ENCODE results near the gene SLC22A6. TPM values are rescaled to one million over a fixed set of nuclear protein-coding genes. Genes with fewer than 3 reads are reported as not detected.

Gene SLC22A6
- total RNA-seq, 1 donor from 2014 or later = not detected

- H3K4me3 ChIP-seq = no peak overlapping the region
- intact Hi-C loops (cut with DNase I) = no loop called here
- no peak for DNase-seq (ENCODE audit: extremely low spot score in 2 of 2)
- no peaks in the 10 kb centered on the region for H3K27me3 ChIP-seq
- TF ChIP-seq POLR2A (IDR thresholded peaks at IDR 0.05) = no peak
- no peak for TF ChIP-seq CTCF (IDR thresholded peaks at IDR 0.05)
- no peak for TF ChIP-seq POLR2AphosphoS5 (IDR thresholded peaks at IDR 0.05; ENCODE audit: insufficient read depth in 1 of 2, low read depth in 1 of 2)
- no peaks in the 10 kb centered on the region for H3K36me3 ChIP-seq
- no peak overlapping the region for H3K27ac ChIP-seq
- no peaks in the 10 kb centered on the region for H3K9me3 ChIP-seq
- no peaks in the 10 kb centered on the region for H3K4me1 ChIP-seq
Measured at GRCh38 chr11:62933750-62934495, 50.8 kb downstream of the SLC22A6 start.

GRCh38 chr11:62933285-62933684 lies 51.5 kb downstream of the SLC22A6 start:
- Histone ChIP-seq H3K36me3 (no peaks in the 10 kb centered on the region), H3K27ac (no peak overlapping the region), H3K4me1 (no peaks in the 10 kb centered on the region), H3K9me3 (no peaks in the 10 kb centered on the region), H3K27me3 (no peaks in the 10 kb centered on the region), H3K4me3 (no peak overlapping the region)
- DNase-seq (ENCODE audit: extremely low spot score in 2 of 2) = no peak
- TF ChIP-seq POLR2A (IDR thresholded peaks at IDR 0.05) (no peak), POLR2AphosphoS5 (IDR thresholded peaks at IDR 0.05; ENCODE audit: insufficient read depth in 1 of 2, low read depth in 1 of 2) (no peak), CTCF (IDR thresholded peaks at IDR 0.05) (no peak)
- intact Hi-C loops (cut with DNase I) = no loop called here

- DNase-seq (ENCODE audit: extremely low spot score in 2 of 2) = no peak
- intact Hi-C loops (cut with DNase I) = no loop called here
- no peak for TF ChIP-seq CTCF (IDR thresholded peaks at IDR 0.05)
- no peak for TF ChIP-seq POLR2A (IDR thresholded peaks at IDR 0.05)
- no peak for TF ChIP-seq POLR2AphosphoS5 (IDR thresholded peaks at IDR 0.05; ENCODE audit: insufficient read depth in 1 of 2, low read depth in 1 of 2)
- Histone ChIP-seq H3K4me1 (peaks cover 3% of the 10 kb centered on the region), H3K36me3 (no peaks in the 10 kb centered on the region), H3K27ac (no peak overlapping the region), H3K27me3 (peaks cover 5% of the 10 kb centered on the region), H3K4me3 (no peak overlapping the region), H3K9me3 (no peaks in the 10 kb centered on the region)
Measured at GRCh38 chr11:62931499-62932278, 53.1 kb downstream of the SLC22A6 start.

- Histone ChIP-seq H3K4me1 (peaks cover 13% of the 10 kb centered on the region), H3K4me3 (no peak overlapping the region), H3K27me3 (peaks cover 12% of the 10 kb centered on the region), H3K9me3 (no peaks in the 10 kb centered on the region), H3K36me3 (no peaks in the 10 kb centered on the region), H3K27ac (no peak overlapping the region)
- intact Hi-C loops (cut with DNase I) = no loop called here
- no peak for TF ChIP-seq CTCF (IDR thresholded peaks at IDR 0.05)
- no peak for TF ChIP-seq POLR2A (IDR thresholded peaks at IDR 0.05)
- TF ChIP-seq POLR2AphosphoS5 (IDR thresholded peaks at IDR 0.05; ENCODE audit: insufficient read depth in 1 of 2, low read depth in 1 of 2) = no peak
- no peak for DNase-seq (ENCODE audit: extremely low spot score in 2 of 2)
Measured at GRCh38 chr11:62930666-62931065, 54.1 kb downstream of the SLC22A6 start.

GRCh38 chr11:62930157-62930556 lies 54.6 kb downstream of the SLC22A6 start:
- no peak for DNase-seq (ENCODE audit: extremely low spot score in 2 of 2)
- no peak for TF ChIP-seq CTCF (IDR thresholded peaks at IDR 0.05)
- TF ChIP-seq POLR2AphosphoS5 (IDR thresholded peaks at IDR 0.05; ENCODE audit: insufficient read depth in 1 of 2, low read depth in 1 of 2) = no peak
- TF ChIP-seq POLR2A (IDR thresholded peaks at IDR 0.05) = no peak
- H3K4me1 ChIP-seq = peaks cover 17% of the 10 kb centered on the region
- H3K4me3 ChIP-seq = no peak overlapping the region
- H3K27ac ChIP-seq = no peak overlapping the region
- intact Hi-C loops (cut with DNase I) = no loop called here
- no peaks in the 10 kb centered on the region for H3K36me3 ChIP-seq
- peaks cover 12% of the 10 kb centered on the region for H3K27me3 ChIP-seq
- no peaks in the 10 kb centered on the region for H3K9me3 ChIP-seq
